Tongue (tissue), 2 donors: ENCODE results near the gene ALS2. TPM values are rescaled to one million over a fixed set of nuclear protein-coding genes. Genes with fewer than 3 reads are reported as not detected.

Experiments
- DNase-seq: peaks from one replicate; pipeline ENCODE4 v3.0.0-alpha.2; 2015
- total RNA-seq: library from RNA; depleted of rRNA; stranded (reverse); fragments of >200 nt; gene quantifications from one replicate; pipeline ENCODE4 v1.2.3, GENCODE V29; 2014

The ALS2 gene
- total RNA-seq, 1 donor from 2014 or later = 27.3 TPM

DNA sequence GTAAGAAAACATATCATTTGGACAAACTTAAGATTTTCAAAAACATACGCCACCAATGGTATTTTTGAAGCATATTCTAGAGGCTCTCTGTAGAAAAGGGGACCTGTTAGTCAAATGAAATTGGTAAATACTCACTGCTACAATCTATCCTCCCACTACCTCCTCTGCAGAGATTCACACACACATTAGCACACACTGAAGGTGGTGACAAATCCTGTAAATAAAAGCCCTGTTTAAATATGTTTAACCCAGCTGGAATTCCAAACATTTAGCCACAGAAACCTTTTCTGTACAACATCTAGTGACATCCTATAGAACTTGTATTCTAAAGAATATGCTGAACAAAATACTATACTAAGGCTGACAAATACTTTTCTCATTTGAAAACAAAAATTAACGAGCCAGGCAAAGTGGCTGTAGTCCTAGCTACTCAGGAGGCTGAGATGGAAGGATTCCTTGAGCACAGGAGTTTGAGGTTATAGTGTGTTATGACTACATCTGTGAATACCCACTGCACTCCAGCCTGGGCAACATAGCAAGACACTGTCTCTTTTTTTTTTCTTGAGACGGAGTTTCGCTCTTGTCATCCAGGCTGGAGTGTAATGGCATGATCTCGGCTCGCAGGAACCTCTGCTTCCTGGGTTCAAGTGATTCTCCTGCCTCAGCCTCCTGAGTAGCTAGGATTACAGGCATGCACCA lies 25.9 kb downstream of the ALS2 start:
- no peak for DNase-seq

DNA sequence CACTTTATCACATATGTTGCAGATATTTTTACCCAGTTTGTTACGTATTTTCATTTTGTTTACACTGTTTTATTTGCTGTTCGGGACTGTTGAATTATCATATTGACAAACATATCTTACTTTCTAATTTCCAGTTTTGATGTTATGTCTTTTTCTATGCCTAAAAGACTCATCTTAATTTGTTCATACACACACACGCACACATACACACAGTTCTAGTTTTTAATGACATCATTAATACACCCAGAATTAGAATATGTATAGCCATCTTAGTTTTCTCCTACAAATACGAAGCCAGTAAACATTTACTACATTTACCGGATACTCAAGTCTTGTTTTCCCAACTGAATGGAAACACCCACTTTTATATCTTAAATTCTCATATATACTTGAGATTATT lies 29.2 kb downstream of the ALS2 start:
- DNase-seq = no peak

DNA sequence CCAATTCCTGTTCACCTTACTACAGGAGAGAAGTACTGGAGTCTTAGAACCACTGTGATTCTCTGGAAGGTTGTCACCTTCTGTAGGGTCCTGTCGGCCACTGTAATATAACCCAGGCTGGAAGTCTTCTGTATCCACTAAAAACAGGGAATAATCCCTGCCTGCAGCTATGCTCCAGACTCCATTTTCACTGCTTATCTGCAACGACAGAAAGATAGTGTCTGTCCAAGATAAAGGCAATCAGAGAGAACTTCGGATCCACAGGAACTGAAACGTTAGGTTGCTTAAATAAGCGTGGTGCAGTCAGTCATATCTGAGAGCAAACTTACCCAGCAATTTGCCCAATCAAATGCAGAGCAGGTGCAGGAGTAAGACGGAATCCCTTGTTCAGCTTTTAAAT lies 34.2 kb downstream of the ALS2 start:
- DNase-seq = no peak

DNA sequence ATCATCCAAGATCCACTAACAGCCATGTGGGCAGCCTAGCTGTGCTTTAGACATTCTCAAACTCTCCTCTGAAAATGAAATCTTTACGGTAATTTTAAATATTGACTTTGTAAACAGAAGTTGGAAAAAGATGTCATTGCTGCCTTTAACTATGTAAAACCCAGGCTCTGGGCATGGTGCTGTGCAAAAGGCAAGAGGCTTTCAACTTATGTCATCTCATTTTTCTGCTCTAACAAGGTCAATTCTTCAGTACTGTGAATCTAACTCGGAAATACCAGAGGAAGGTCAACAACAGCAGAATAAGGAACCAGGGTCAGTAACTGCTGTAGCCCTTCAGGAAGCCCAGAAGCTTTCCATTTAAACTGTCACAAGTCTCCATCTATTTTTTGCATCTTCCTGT lies 45.2 kb downstream of the ALS2 start:
- DNase-seq = no peak

DNA sequence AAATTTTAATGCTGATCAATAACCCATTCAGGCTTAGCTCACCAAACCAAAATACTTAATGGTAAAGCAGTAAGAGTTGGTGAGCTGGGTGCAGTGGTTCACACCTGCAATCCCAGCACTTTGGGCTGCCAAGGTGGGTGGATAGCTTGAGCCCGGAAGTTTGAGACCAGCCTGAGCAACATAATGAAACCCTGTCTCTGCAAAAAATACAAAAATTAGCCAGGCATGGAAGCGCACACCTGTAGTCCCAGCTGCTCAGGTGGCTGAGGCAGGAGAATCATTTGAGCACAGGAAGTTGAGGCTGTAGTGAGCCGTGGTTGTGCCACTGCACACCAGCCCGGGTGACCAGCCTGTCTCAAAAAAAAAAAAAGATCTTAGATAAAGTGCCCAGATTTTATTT lies 46.6 kb downstream of the ALS2 start:
- DNase-seq = no peak

DNA sequence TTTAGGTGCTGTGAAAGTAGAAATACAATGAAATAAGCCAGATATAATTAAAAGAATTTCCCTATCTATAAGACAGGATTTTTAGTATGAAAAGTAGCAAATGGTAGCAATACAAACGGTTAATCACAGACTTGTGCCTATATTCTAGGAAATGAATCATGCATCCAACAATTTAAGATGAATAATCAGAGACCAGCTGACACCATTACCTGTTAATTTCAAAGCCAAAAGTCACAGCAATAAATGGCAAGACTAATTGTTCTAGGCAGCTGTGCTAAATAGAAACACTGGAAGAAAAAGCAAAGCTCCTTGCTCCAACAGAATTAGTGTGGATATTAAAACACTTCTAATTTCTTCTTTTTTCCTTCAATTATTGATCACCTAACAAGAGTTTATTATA lies 47.2 kb downstream of the ALS2 start:
- DNase-seq = no peak

DNA sequence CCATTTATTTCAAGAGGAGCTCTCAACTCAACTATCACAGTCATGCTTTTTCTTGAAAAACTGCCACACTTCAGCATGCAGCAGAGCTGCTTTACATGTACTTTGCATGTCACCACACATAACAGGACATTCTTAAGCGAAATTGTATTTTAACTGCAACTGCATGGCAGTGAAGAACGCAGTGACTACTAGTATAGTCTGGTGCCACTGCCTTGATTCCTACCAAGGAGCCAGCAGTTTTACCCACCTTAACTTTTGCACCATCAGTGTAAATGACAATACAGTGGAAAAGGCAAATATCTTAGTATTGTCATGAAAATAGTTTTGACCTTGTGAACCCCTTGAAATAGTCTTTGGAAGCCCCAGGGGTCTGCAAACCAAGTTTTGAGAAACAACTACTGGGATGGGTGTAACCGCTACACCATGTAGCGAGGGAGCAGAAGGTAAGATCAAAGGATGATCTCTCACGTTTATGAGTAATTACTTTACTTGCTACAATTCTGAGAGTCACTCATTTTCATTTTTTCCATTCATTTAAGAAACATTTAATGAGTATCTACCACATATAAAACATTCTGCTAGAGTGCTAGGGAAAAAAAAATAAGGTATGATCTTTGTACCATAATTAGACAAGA lies 50.0 kb downstream of the ALS2 start:
- DNase-seq = no peak

DNA sequence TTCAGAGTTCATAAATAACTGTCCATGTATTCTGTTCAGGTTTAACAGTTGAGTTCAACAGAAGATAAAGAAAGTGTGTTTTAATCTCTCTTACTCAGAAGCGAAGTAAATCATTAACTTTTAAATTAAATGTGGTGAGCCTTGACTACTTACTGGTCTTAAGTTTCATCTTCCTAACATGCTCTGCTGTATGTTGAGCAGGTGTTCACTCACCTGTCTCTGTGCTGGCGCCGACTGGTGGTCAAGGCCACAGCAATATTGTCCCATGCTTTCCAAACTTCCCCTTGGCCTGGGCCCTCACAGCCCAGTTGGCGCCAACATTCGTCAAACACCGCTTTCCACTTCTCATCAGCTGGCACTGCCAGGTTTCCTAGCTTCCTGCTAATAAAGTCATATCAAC lies 65.3 kb downstream of the ALS2 start:
- no peak for DNase-seq

DNA sequence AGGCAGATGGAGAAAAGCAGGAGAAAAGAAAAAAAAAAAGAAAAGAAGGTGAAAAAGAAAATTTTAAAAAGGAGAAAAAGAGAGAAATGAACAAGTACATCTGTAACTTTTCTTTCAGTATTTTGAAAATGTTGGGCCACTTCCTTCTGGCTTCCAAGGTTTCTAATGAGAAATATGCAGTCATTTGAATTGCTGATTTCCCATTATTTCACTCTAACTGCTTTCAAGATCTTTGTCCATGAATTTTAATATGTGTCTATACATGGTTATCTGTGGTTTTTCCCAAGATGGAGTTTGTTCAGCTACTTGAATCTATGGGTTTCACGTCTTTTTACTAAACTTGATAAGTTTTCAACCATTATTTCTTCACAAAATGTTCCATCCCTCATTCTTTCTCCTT lies 68.0 kb downstream of the ALS2 start:
- DNase-seq = no peak

DNA sequence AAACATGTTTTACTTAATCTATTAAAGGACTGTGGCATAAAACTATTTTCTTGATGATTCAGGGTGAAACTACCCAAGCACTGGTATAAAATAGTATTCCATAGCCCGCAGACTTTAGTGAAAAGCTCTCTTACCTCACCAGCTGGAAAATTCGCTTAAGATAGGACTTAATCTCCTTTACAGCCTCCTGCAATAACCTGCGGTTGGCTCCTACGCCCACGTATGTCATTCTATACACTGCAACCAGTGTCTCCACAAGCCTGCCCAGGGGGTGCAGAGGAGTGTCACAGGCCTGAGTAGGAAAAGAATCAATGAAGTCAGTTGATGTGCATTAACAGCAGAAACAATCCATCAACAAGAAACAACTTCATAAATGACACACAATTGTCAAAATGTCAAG lies 71.0 kb downstream of the ALS2 start:
- no peak for DNase-seq

DNA sequence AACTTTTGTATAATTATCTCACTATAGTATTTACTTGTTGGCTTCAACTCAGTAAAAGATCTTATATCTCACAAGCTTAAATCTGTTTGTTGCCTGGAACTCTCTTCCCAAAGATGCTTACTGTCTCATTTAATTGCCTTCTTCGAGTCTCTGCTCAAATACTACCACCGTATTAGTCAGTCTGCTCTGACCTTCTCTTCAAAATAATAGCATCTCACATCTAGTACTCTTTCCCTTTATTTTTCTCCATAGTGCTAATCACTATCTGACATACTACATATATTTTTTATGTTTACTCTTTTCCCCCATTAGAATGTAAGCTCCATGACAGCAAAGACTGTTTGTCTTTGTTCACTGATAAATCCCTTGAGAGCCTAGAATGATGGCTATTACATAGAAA lies 71.7 kb downstream of the ALS2 start:
- DNase-seq = no peak

DNA sequence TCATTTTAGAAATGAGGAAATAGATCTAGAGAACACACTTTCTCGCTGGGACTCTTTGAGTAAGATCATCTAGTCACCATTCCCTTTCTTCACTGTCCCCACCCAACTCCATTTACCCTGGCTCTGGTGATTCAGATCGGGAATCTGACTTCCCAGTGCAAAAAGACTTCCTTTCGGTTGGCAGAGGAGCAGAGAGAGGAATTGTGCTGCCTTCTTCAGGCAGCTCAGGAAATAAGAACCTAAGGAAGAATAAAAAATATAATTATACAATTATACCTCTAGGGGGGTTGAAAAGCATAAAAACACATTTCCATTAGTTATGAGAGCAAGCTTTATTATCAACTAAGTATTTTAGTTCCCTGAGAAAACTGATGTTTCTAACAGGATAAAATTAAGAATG lies 73.0 kb downstream of the ALS2 start:
- DNase-seq = no peak

DNA sequence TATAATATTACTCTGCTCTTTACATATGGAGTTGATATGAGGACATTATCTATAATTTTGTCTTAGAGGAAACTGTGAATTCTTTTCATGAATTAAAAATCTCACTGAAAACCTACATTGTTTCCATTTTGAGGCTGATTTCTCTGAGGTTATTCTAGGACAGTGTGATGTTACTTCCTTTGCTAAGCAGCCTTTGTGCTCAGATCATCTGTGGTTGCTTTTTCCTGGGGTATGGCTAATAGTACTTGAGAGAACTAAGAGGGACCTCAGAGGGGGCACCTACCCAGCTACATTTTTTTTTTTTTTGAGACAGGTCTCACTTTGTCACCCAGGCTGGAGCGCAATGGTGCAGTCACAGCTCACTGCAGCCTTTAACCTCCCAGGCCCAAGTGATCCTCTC lies 73.6 kb downstream of the ALS2 start:
- no peak for DNase-seq

DNA sequence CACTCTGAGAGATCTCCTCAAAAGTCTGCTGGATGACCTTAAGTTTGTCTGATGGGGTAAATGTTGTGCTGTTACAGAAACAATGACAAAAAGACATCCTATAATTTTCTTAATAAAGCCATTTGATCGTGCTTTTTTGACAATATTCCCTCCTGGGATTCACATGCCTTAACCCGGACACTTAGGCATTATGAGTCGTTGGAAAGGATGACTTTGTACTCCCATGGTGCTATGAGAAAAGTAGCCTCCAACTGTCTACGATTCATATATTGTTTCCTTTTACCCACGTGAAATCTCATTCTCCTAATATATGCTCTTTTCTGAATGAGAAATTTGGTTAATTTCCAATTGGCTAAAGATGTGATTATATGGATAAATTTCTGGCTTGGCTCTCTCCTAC lies 76.2 kb downstream of the ALS2 start:
- DNase-seq = no peak

DNA sequence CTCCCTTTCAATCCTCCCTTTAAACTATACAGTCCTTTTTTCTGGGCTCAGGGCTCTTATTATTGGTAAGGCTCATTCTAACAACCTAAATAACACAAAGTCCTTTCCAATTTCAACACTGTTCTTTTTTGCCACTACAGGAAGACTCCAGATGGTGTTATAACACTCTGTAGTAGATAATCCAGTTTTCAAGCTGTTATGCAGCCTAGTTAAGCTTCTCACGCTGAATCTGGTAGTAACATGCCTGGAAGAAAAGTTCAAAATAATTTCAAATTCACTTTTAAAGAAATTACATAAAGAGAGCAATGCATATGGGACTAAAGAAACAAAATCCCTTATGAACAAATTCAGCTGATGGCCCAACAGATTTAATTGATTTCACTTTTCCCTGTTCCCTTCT lies 79.1 kb downstream of the ALS2 start:
- no peak for DNase-seq

DNA sequence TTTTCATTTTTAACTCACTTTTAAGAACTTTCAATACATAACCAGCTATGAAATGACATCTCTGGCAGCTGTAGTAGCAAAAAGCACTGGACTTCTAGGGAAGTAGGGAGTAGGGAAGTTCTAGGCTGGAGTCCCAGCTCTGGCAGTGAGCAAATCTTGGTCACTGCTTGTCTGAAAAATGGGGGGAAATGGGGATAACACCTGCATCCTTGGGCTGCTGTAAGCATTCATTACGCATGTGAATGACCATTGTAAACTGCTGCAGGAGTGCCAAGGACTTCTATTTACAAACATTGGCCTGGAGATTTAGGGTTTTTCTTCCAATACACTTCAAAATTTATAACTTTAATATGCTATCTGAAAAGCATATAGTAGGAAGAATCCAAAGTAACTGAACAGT lies 81.3 kb downstream of the ALS2 start:
- DNase-seq = peak; percentile 31

DNA sequence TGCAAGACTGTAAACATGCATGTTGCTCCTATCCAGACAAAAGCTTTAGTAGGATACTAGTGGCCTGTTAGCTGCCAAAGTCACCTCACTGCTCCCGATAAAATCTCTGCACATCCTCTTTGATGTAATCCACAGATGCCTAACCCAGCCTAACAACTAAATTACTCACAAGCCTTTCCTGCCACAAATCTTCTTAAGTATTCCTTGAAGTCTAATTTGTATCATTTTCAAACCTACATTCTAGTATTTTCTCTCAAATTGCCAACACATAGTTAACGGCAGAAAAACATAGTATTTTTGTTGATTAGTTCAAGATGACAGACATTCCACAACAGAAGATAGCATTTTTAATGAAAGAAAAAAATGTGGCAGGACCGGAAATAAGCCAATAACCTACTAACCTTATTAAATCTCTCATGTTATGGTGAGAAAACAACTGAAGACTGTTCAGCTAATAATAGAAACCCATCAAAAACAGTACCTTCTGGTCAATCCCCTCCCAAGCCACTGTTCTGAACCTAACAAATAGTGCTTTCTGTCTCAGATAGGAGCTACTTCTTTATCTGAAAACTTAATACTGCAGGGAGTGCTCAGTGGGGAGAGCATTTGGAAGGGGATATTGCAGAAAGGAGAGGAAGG lies 82.0 kb downstream of the ALS2 start, which contains the start of gene MPP4:
TSS of gene MPP4 (minus strand) at position 57 of the 639 bp plus-strand sequence. CDS start 4,690 bp downstream, outside the sequence.
- no peak for DNase-seq

DNA sequence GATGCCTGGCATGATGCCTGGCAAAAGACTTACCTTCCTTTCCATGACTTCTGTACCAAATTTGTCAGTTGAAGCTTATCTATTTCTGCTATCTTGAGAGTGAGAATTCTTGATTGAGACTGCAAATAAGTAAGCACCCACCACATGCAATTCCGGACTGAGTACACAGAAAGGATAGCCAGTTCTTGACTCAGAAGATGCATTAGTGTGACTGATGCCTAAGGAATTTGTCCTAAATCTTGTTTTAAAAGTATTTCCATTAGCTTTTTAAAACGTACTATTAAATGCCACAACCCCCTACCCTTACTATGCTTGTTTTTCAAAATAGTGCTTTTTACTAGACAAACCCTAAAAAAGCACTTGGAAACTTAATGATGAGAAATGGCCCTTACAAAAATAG lies 82.8 kb downstream of the ALS2 start:
- DNase-seq = no peak

DNA sequence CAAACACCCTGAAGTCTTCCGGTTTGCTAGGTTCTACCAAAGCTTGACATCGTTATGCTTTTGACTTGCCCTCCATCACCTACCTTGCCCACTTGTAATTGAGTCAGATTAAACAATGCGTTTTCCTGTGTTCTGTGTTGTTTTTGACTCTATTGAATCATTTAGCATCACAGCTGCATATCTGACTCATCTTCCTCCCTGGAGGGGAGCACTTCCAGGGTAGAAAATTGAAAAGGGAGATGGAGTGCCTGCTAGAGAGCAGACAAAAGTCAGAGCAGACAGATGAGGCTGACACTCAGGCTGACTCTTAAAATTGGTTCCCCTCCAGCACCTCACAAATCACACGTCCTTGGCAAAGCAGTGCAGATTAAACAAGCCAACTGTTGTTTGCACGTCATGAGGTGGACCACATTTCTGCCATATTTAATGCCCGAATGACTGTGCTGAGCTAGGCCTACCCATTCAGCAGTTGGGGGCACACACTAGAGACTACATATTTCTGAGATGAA lies 84.5 kb downstream of the ALS2 start:
- no peak for DNase-seq

DNA sequence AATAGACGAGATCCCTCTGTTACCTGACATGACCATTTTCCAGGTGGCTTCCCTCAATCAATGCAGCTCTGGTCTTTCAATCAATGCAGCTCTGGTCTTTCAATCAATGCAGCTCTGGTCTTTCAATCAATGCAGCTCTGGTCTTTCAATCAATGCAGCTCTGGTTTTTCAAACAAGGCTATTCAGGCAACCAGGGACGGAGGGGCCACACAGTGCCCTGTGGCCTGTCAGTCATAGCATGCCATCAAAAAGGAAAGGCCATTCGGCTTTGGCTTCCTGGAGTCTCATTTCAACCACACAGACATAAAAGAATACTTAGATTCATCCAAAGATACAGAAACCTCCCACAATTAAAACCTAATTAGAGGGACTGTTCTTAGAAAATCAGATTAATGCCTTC lies 95.6 kb downstream of the ALS2 start:
- DNase-seq = no peak

DNA sequence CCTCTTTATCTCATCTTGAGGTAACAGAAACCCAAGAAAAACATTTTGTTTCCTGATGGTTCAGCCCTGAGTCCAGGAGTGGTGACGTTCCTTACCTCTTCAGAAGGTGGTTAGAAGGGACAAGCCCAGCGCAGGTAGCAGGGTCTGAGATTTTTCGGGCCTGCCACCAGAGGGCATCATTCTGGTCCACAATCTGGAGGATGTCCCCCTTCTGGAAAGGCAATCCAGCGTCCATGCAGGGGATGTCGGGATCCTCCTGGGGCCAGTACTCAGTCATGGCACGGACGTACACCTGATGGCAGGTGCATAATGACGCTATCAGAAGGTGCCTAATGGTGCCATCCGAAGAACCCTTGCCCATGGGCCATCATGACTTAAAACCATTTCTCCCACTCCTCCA lies 100.0 kb downstream of the ALS2 start:
- DNase-seq = no peak

DNA sequence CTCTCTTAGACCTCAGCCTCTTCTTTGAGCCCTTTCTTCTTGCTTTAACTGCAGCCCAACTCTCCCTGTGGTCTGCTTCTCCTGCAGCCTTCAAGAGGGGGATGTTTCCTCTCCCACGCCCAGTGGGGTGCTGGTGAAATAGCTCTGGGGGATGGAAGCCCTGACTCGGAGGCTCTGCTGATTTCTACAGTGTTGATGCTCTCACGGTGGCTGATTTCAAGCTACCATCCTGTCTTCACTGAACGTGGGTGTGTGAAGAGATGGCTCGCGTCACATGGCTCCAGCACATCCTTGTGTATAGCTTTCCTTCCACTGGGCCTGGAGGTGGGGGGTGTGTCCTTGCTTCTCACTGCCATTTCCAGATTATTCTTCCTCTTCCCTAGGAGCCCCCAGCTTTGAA lies 102.3 kb downstream of the ALS2 start:
- no peak for DNase-seq

DNA sequence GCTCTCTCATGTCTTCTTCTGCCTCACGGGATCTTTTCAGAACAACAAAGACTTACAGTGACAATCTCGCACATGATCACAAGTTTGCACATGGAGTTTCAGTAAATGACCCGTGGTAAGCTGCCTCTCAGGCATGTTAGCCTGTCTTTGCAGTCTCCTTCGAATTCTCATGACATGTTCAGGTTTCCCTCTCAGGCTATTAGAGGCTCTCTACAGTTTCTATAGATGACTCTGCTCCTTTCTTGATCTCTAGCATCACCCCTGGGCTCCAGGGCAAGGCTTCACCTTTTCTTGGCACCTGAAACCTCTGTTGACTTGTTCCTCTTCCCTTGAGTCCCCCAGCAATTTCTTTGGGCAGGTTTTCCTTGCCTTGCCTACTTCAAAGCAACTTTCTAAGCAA lies 105.3 kb downstream of the ALS2 start:
- DNase-seq = no peak

DNA sequence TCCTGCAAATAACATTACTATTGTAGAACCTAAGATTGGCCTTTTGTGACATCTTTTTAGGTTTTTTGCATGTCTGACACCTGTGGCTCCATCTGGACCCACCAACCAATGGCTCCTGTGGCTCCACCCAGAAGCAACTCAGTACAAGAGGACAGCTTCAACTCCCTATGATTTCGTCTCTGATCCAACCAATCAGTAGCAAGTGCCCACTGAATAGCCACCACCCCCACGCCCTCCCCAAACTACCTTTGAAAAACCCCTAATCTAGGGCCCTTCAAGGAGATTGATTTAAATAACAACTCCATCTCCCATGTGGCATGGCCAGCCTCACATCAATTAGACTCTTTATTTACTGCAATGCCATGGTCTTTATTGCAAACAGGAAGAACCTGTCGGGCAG lies 105.9 kb downstream of the ALS2 start:
- no peak for DNase-seq
